Osteocyte (in vitro differentiated cells): Measurements from ENCODE around the gene CASKIN2. TPM values are rescaled to one million over a fixed set of nuclear protein-coding genes. Genes with fewer than 3 reads are reported as not detected.

Source experiments
- DNase-seq: peaks from one replicate; pipeline ENCODE4 v3.0.0; 2021; ENCODE audit warnings: mixed read lengths; ENCODE audit not compliant: unreplicated experiment; ENCODE audit errors: extremely low spot score
- H3K27ac Mint-ChIP-seq: one replicate; pipeline ENCODE4 v1.8.0; 2021; ENCODE audit warnings: mild to moderate bottlenecking, mixed read lengths; ENCODE audit not compliant: unreplicated experiment
- H3K27me3 Mint-ChIP-seq: one replicate; pipeline ENCODE4 v1.8.0; 2021; ENCODE audit warnings: mixed read lengths; ENCODE audit not compliant: unreplicated experiment
- H3K36me3 Mint-ChIP-seq: one replicate; pipeline ENCODE4 v1.8.0; 2021; ENCODE audit warnings: mixed read lengths; ENCODE audit not compliant: unreplicated experiment
- H3K4me1 Mint-ChIP-seq: one replicate; pipeline ENCODE4 v1.8.0; 2021; ENCODE audit warnings: mixed read lengths; ENCODE audit not compliant: unreplicated experiment
- H3K4me3 Mint-ChIP-seq: one replicate; pipeline ENCODE4 v1.8.0; 2021; ENCODE audit warnings: mild to moderate bottlenecking, moderate library complexity, mixed read lengths; ENCODE audit not compliant: unreplicated experiment
- H3K9me3 Mint-ChIP-seq: one replicate; pipeline ENCODE4 v1.8.0; 2021; ENCODE audit warnings: mixed read lengths; ENCODE audit not compliant: unreplicated experiment
- total RNA-seq: library from RNA; stranded (reverse); gene quantifications from 2 replicates; pipeline ENCODE4 v1.2.1, GENCODE V29; 2021
- TF ChIP-seq, protein P1 (sequence below): fragments of 200-600 bp; sonication (generic); IDR thresholded peaks from 2 replicates; pipeline ENCODE4 v1.5.0; 2021; ENCODE audit warnings: antibody characterized with exemption, mild to moderate bottlenecking, moderate library complexity

CASKIN2 gene
- total RNA-seq, 1 donor from 2014 or later, result 28.1 TPM

GRCh38 chr17:75557075-75557851 is 41.9 kb upstream of the CASKIN2 start:
- H3K4me1 Mint-ChIP-seq, result peaks cover 17% of the 10 kb centered on the region
- H3K27ac Mint-ChIP-seq, result peak overlapping the region; percentile 34
- no peaks in the 10 kb centered on the region for H3K27me3 Mint-ChIP-seq
- no peak overlapping the region for H3K4me3 Mint-ChIP-seq
- no peak for DNase-seq
- H3K36me3 Mint-ChIP-seq, result no peaks in the 10 kb centered on the region
- TF ChIP-seq, protein P1, sequence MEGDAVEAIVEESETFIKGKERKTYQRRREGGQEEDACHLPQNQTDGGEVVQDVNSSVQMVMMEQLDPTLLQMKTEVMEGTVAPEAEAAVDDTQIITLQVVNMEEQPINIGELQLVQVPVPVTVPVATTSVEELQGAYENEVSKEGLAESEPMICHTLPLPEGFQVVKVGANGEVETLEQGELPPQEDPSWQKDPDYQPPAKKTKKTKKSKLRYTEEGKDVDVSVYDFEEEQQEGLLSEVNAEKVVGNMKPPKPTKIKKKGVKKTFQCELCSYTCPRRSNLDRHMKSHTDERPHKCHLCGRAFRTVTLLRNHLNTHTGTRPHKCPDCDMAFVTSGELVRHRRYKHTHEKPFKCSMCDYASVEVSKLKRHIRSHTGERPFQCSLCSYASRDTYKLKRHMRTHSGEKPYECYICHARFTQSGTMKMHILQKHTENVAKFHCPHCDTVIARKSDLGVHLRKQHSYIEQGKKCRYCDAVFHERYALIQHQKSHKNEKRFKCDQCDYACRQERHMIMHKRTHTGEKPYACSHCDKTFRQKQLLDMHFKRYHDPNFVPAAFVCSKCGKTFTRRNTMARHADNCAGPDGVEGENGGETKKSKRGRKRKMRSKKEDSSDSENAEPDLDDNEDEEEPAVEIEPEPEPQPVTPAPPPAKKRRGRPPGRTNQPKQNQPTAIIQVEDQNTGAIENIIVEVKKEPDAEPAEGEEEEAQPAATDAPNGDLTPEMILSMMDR, result no peak
- no peaks in the 10 kb centered on the region for H3K9me3 Mint-ChIP-seq

DNA sequence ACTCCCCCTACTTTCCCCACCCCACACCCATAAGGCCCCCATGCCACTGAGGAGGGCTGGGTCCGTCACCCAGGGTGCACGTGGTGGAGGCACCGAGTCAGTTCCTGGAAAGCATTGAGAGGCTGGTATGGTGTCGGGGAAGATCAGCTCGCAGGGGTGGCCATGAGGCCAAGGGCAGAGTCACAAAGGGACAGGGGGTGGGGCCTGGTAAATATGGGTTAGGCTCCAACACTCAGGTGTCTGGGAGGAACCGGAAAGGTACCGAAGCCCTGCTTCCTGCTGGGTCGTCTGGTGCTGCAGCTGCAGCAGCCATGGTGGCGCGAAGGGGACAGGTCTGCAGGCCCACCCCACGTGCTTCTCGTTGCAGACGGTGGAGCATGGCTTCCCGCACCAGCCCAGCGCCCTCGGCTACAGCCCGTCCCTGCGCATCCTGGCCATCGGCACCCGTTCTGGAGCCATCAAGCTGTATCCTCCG is 40.4 kb upstream of the CASKIN2 start:
- Mint-ChIP-seq H3K4me1 (peaks cover 14% of the 10 kb centered on the region), H3K36me3 (no peaks in the 10 kb centered on the region), H3K4me3 (no peak overlapping the region), H3K27ac (no peak overlapping the region), H3K9me3 (no peaks in the 10 kb centered on the region), H3K27me3 (no peaks in the 10 kb centered on the region)
- DNase-seq, result no peak
- TF ChIP-seq, protein P1, result no peak

DNA sequence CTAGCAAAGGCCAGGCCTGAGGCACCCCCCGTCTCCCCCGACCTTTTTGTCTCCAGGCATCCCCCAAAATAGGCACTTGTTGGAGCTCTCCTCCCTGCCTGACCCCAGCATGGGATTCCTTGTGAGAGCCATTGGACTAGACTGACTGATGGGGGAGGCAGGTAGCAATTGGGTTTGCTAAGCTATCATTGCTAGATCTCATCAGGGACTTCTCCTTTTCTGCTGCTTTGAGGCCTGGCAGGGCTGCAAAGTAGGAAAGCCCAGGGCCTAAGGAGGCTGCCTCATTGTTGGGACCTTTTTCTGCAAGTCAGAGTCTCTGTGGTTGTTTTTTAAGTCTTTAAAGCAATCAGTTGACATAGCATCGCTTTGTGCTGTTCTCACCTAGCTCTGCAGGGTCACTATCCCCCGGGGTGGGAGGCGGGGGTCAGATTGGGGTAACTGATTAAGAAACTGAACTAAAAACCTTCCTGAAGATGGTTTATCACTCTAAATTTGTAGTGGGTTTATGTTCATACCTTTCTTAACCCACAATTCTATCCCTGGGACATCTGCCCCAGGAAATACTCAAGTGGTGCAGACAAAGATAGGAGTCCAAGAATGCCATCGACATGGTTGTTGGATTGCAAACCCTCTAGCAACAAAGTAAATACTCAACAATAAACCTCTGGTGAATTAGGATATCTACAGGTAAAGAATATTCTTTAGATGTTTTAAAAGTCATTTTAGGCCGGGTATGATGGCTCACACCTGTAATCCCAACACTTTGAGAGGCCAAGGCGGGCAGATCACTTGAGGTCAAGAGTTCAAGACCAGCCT is 38.2 kb upstream of the CASKIN2 start:
- Mint-ChIP-seq H3K9me3 (no peaks in the 10 kb centered on the region), H3K27ac (no peak overlapping the region), H3K36me3 (no peaks in the 10 kb centered on the region), H3K4me3 (no peak overlapping the region), H3K4me1 (peaks cover 20% of the 10 kb centered on the region), H3K27me3 (no peaks in the 10 kb centered on the region)
- no peak for DNase-seq
- TF ChIP-seq, protein P1, result no peak

DNA sequence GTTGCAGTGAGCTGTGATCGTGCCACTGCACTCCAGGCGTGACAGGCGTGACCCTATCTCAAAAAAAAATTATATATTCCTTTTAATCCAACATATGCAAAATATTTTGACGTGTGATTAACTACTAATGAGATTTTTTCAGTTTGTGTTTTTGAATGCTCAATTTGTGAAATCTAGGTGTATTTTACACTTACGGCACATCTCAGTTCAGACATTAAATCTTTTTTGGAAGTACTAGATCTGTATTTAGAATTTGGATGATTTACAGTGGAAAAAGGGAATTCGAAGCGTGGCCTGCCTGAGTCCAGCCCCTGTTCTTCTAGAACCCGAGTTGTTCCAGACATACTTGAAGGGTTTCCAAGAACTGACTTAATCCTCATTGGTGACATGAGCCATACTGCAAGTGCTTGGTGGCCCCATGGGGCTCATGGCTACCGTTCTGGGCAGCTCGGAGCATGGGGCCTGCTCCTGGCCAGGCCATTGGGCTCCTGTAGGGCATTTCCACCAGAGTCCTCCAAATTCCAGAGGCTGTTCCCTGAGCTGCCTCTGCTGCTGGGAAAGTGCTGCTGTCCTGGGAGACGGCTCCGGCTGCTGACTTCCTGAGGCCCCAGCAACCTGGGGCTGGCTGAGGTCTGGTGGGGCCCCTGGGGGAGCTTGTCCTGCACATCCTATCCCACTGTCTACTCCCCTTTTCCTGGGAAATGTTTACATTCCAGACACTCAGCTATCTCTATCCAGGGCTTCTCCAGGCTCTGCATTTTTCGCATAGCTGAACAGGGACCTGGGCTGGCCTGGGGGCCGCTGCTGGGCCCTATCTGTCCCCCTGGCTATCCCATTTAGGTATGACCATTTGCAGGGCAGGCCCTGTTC is 37.3 kb upstream of the CASKIN2 start:
- peaks cover under 1% of the 10 kb centered on the region for H3K27me3 Mint-ChIP-seq
- H3K27ac Mint-ChIP-seq, result no peak overlapping the region
- TF ChIP-seq, protein P1, result no peak
- no peak overlapping the region for H3K4me3 Mint-ChIP-seq
- no peaks in the 10 kb centered on the region for H3K9me3 Mint-ChIP-seq
- no peaks in the 10 kb centered on the region for H3K36me3 Mint-ChIP-seq
- peaks cover 20% of the 10 kb centered on the region for H3K4me1 Mint-ChIP-seq
- no peak for DNase-seq
